Measurements from ENCODE around the gene KIDINS220.

GRCh38 chr2:8794923-8795825, 42.2 kb downstream of the KIDINS220 start:
- no peak for TF ChIP-seq CHD1 (IDR thresholded peaks at IDR 0.05; ENCODE audit: low read length)
- no peak for TF ChIP-seq NCOA2 (IDR thresholded peaks at IDR 0.05; ENCODE audit: partially characterized antibody in 2 of 2)
- TF ChIP-seq ZC3H11A (IDR thresholded peaks at IDR 0.05; ENCODE audit: low read depth, low read length), result no peak
- no peak for TF ChIP-seq EZH2 (IDR thresholded peaks at IDR 0.05; ENCODE audit: borderline replicate concordance, low read depth, low read length)
- no peak for TF ChIP-seq ZNF407 (IDR thresholded peaks at IDR 0.05; ENCODE audit: low read depth)
- TF ChIP-seq JUND (IDR thresholded peaks at IDR 0.05; ENCODE audit: borderline replicate concordance, low read depth, low read length), result no peak
- no peak for TF ChIP-seq JUND (tag; IDR thresholded peaks at IDR 0.05; ENCODE audit: borderline replicate concordance, low read depth, low read length)
- TF ChIP-seq RBBP5 (IDR thresholded peaks at IDR 0.05; ENCODE audit: borderline replicate concordance, insufficient read depth, low read length, poor library complexity, severe bottlenecking), result no peak
- TF ChIP-seq ZNF3 (CRISPR knock-in tag; IDR thresholded peaks at IDR 0.05), result no peak

Measured in K562 (cell line).